NCI-H1048 (cell line): ENCODE data around the gene FHL5.
"Not testable (repeated sequence)": the region's sequence is repeated elsewhere in the genome, so short reads cannot be mapped to it uniquely, and the experiment has no call there.

Experiments
- DNase-seq: peaks from one replicate; lab custom pipeline; 2025; lab: John Stamatoyannopoulos, UW

FHL5 gene

GRCh38 chr6:96562886-96563285, at the start of gene FHL5:
TSS of gene FHL5 (plus strand) at chr6:96563128. CDS start at chr6:96603614, 40,486 bp downstream.
- DNase-seq: no peak

- DNase-seq: no peak
Measured at GRCh38 chr6:96520171-96521115, 42.5 kb upstream of the FHL5 start.

GRCh38 chr6:96521306-96521643, 41.7 kb upstream of the FHL5 start:
- no peak for DNase-seq

- DNase-seq: peak; percentile 86
Measured at GRCh38 chr6:96521644-96522464, 41.1 kb upstream of the FHL5 start, which contains the start of gene UFL1. TSS of gene UFL1 (plus strand) at chr6:96521806. CDS start at chr6:96521874, 68 bp downstream.

- DNase-seq: no peak
Measured at GRCh38 chr6:96522465-96523009, 40.4 kb upstream of the FHL5 start.

GRCh38 chr6:96528193-96528592, 34.7 kb upstream of the FHL5 start:
- no peak for DNase-seq

GRCh38 chr6:96532399-96532798, 30.5 kb upstream of the FHL5 start:
- DNase-seq: no peak

GRCh38 chr6:96537726-96538125, 25.2 kb upstream of the FHL5 start:
- DNase-seq: no peak

GRCh38 chr6:96542702-96543101, 20.2 kb upstream of the FHL5 start:
- no peak for DNase-seq

- DNase-seq: no peak
Measured at GRCh38 chr6:96545882-96546281, 17.0 kb upstream of the FHL5 start.

GRCh38 chr6:96547654-96548053, 15.3 kb upstream of the FHL5 start:
- no peak for DNase-seq

GRCh38 chr6:96554558-96554957, 8.4 kb upstream of the FHL5 start:
- no peak for DNase-seq

GRCh38 chr6:96559740-96560139, 3.2 kb upstream of the FHL5 start:
- not testable (repeated sequence) for DNase-seq

GRCh38 chr6:96563853-96564252, 925 bp downstream of the FHL5 start:
- no peak for DNase-seq

GRCh38 chr6:96570053-96570452, 7.1 kb downstream of the FHL5 start:
- DNase-seq: no peak

- DNase-seq: no peak
Measured at GRCh38 chr6:96571551-96571950, 8.6 kb downstream of the FHL5 start.

- DNase-seq: no peak
Measured at GRCh38 chr6:96575359-96575758, 12.4 kb downstream of the FHL5 start.

GRCh38 chr6:96576221-96576620, 13.3 kb downstream of the FHL5 start:
- no peak for DNase-seq

GRCh38 chr6:96582021-96582420, 19.1 kb downstream of the FHL5 start:
- no peak for DNase-seq

- DNase-seq: no peak
Measured at GRCh38 chr6:96582436-96582835, 19.5 kb downstream of the FHL5 start.

- DNase-seq: no peak
Measured at GRCh38 chr6:96604420-96604819, 41.5 kb downstream of the FHL5 start.

GRCh38 chr6:96608074-96608473, 45.1 kb downstream of the FHL5 start:
- DNase-seq: no peak

GRCh38 chr6:96610019-96610418, 47.1 kb downstream of the FHL5 start:
- DNase-seq: no peak
